ENCODE measurements around the gene ZNF436. TPM values are rescaled to one million over a fixed set of nuclear protein-coding genes. Genes with fewer than 3 reads are reported as not detected.

The ZNF436 gene
- total and polyA plus RNA-seq, 2 of the 13 experiments (the other 11 are each of a cell fraction or from before 2014, with no cell fraction given) = 4.3 to 9.9 TPM

- TF ChIP-seq ZNF142 (CRISPR knock-in tag; IDR thresholded peaks at IDR 0.05) (no peak), ZNF7 (CRISPR knock-in tag; IDR thresholded peaks at IDR 0.05) (no peak), BRD4 (CRISPR knock-in tag; IDR thresholded peaks at IDR 0.05) (no peak), NFYB (CRISPR knock-in tag; IDR thresholded peaks at IDR 0.05) (no peak), PHF21A (CRISPR knock-in tag; IDR thresholded peaks at IDR 0.05) (peak; percentile 59; the same call in 1 of the 2 replicates), IKZF4 (CRISPR knock-in tag; IDR thresholded peaks at IDR 0.05; ENCODE audit: borderline replicate concordance, low read depth, not compliant biosample characterization) (no peak), RFXAP (CRISPR knock-in tag; IDR thresholded peaks at IDR 0.05; ENCODE audit: borderline replicate concordance) (no peak), PBX3 (CRISPR knock-in tag; IDR thresholded peaks at IDR 0.05; ENCODE audit: borderline replicate concordance) (no peak), EZH2 (conservative IDR thresholded peaks at IDR 0.05; ENCODE audit: low read depth, low read length) (no peak), CBX1 (IDR thresholded peaks at IDR 0.05; ENCODE audit: low read depth) (no peak), TGIF2 (CRISPR knock-in tag; IDR thresholded peaks at IDR 0.05) (peak; percentile 49), ZNF891 (CRISPR knock-in tag; IDR thresholded peaks at IDR 0.05) (0 out of 2 replicates have a peak, but pooled peaks have one; percentile 36), KMT2B (CRISPR knock-in tag; IDR thresholded peaks at IDR 0.05) (peak; percentile 68), ZNF124 (CRISPR knock-in tag; IDR thresholded peaks at IDR 0.05) (no peak), ONECUT2 (CRISPR knock-in tag; IDR thresholded peaks at IDR 0.05) (no peak), POLR2G (IDR thresholded peaks at IDR 0.05; ENCODE audit: low read depth, low read length) (peak; percentile 84), ZNF282 (IDR thresholded peaks at IDR 0.05; ENCODE audit: partially characterized antibody) (no peak), TOPORS (CRISPR knock-in tag; IDR thresholded peaks at IDR 0.05) (peak; percentile 71; the same call in 1 of the 2 replicates), FOXJ3 (CRISPR knock-in tag; IDR thresholded peaks at IDR 0.05; ENCODE audit: borderline replicate concordance) (no peak)
- TF ChIP-seq, protein P1, sequence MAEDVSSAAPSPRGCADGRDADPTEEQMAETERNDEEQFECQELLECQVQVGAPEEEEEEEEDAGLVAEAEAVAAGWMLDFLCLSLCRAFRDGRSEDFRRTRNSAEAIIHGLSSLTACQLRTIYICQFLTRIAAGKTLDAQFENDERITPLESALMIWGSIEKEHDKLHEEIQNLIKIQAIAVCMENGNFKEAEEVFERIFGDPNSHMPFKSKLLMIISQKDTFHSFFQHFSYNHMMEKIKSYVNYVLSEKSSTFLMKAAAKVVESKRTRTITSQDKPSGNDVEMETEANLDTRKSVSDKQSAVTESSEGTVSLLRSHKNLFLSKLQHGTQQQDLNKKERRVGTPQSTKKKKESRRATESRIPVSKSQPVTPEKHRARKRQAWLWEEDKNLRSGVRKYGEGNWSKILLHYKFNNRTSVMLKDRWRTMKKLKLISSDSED (CRISPR knock-in tag; IDR thresholded peaks at IDR 0.05) = 0 out of 2 replicates have a peak, but pooled peaks have one; percentile 85
- TF ChIP-seq, protein P2, sequence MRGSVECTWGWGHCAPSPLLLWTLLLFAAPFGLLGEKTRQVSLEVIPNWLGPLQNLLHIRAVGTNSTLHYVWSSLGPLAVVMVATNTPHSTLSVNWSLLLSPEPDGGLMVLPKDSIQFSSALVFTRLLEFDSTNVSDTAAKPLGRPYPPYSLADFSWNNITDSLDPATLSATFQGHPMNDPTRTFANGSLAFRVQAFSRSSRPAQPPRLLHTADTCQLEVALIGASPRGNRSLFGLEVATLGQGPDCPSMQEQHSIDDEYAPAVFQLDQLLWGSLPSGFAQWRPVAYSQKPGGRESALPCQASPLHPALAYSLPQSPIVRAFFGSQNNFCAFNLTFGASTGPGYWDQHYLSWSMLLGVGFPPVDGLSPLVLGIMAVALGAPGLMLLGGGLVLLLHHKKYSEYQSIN (CRISPR knock-in tag; IDR thresholded peaks at IDR 0.05; ENCODE audit: borderline replicate concordance) = no peak
Observed at GRCh38 chr1:23368562-23369334, 888 bp downstream of the ZNF436 start (continued).

All from HepG2 (cell line).